NT2/D1 (cell line): Measurements from ENCODE around the gene DIRAS1.

Experiments
- SUZ12 ChIP-seq: IDR thresholded peaks from 2 replicates; pipeline ENCODE4 v1.6.1; 2011; ENCODE audit not compliant: insufficient read length, insufficient read depth; ENCODE audit errors: extremely low read depth
- YY1 ChIP-seq: IDR thresholded peaks from 2 replicates; pipeline ENCODE4 v1.6.1; 2011; ENCODE audit not compliant: insufficient read length, insufficient read depth
- ZNF274 ChIP-seq: IDR thresholded peaks from 2 replicates; pipeline ENCODE4 v1.6.1; 2011; ENCODE audit warnings: mild to moderate bottlenecking, low read depth, low read length

- TF ChIP-seq YY1 (no peak), ZNF274 (no peak), SUZ12 (no peak)
Measured at GRCh38 chr19:2722541-2723344, 1.6 kb upstream of the DIRAS1 start.
